ENCODE results near the gene P3H1.
A peak's percentile ranks its signal among the peaks of the same experiment; 100 is the strongest.
"Not testable (repeated sequence)": the region's sequence is repeated elsewhere in the genome, so short reads cannot be mapped to it uniquely, and the experiment has no call there.

The P3H1 gene

GRCh38 chr1:42766741-42767509 is at the start of gene P3H1, which contains the start of gene C1orf50:
TSS of gene P3H1 (minus strand) at chr1:42767028. CDS start at chr1:42766971, 57 bp downstream.
TSS of gene C1orf50 (plus strand) at chr1:42767249. CDS start at chr1:42767312, 63 bp downstream.
- peak; percentile 86 for DNase-seq

DNA sequence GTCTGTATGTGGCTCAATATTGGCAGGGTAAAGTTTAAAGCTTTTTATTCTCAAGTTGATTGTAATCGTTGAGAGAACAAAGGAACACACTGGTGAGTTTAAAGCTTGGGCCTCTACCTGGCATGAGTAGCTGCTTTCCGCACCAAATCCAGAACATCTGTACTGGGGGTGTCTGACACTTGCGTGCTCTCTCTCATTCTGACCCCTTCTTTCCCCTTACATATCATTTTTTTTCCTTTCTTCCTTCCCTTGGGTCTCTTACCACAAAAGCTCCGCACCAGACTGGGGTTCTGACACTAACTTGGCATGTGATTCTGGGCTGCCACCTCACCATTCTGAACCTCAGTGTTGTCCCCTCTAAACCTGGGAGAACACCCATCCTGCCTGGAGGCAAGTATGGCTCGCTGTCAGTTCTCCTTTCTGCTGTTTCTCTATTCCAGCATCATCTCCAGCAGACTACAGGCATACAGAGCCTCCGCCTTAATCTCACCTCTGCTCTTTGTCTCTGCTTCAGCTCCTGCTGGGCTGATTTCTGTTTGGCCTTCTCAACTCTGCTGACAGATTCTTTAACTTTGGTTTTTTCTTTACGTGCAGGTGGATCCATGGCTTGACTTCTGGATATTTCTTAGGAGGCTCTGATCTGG is 49.2 kb upstream of the P3H1 start:
- no peak for DNase-seq

- not testable (repeated sequence) for DNase-seq
Observed at GRCh38 chr1:42814815-42815214, 48.0 kb upstream of the P3H1 start.

GRCh38 chr1:42807056-42807668 is 40.3 kb upstream of the P3H1 start:
- no peak for DNase-seq

DNA sequence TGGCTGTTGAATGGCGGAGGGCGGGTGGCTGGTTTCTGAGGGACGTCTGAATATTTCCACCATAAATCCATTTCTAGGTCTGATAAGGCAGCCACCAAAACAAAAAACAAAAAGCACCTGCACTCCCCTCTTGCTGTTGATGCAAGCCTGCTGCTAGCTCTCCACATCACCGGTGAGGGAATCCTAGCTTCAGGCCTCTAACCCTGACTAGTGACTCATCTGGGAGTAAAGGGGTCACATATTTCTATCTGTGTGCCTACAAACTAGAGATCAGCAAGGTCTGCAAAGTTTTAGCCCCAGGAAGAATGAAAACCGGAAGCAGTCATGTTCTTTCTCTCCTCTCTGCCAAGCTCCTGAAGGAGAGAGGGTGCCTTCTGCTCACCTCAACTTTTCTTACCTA is 39.8 kb upstream of the P3H1 start:
- no peak for DNase-seq

DNA sequence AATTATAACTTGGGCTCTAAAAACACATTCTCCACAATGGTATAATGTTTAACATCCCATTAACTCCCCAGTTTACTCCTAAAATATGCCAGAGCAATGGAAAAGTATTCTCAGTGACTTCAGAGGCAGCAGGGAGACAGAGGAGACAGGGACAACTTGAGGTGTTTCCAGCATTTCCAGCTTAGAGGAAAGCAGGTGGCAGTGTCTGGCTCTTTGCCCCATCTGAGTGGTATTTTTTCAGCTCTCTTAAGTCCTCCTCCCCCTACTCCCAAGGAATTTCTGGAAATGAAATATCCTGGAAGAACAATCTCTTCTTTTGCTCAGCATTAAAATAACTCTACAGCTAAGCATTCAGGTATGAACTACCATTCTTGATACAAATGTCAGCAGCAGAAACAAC is 39.3 kb upstream of the P3H1 start:
- no peak for DNase-seq

DNA sequence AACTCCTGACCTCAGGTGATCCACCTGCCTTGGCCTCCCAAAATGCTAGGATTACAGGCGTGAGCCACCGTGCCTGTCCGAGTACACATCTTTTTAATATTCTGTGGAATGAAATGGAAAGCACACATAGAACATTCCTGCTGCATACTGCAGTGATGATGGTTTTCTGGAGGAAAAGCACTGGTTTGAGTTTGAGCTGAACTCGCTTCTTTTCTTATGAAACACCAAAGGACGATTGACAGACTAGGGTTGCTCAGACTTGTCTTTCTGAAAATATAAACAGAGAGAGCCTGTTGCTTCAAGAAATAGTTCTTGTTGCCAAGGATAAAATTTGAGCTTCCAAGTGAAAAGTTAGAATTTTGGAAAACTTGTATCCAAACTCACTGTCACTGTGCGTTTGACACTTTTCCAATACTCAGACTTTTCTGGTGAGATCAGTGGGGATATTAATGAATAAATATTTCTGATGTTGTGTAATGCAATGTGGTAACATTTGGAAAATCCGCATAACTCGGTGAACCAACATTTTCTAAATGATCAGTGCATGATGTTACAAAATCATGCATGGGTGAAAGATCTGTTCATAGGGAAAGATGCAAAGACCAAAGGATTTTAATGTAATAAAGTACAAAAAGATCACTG is 35.1 kb upstream of the P3H1 start:
- no peak for DNase-seq

GRCh38 chr1:42797979-42798378 is 31.2 kb upstream of the P3H1 start:
- DNase-seq = no peak

GRCh38 chr1:42797414-42797813 is 30.6 kb upstream of the P3H1 start:
- no peak for DNase-seq

GRCh38 chr1:42793824-42794223 is 27.0 kb upstream of the P3H1 start:
- DNase-seq = no peak

DNA sequence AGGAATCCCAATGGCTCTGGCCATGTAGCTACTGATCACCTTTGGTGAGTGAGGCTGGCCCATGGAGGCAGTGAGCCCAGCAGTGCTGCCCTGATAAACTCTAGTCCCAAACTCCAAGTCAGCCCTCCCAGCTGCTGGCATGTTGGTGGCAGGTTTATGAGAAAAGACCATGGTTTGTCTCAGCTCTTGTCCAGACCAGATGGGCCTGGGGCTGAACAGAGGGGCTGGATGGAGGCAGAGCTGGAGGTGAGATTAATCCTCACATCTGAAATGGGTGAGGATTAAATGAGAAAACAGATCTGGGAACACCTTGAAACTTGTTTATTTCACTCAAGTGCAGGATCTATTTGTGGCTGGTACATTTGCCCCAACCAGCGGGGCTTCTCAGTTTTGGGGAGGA is 21.2 kb upstream of the P3H1 start:
- no peak for DNase-seq

GRCh38 chr1:42786097-42786496 is 19.3 kb upstream of the P3H1 start:
- no peak for DNase-seq

GRCh38 chr1:42784946-42785693 is 18.3 kb upstream of the P3H1 start, which contains the start of gene TMEM269:
TSS of gene TMEM269 (plus strand) at chr1:42784991. CDS start at chr1:42789894, 4,903 bp downstream.
- DNase-seq = no peak

GRCh38 chr1:42784547-42784945 is 17.7 kb upstream of the P3H1 start:
- no peak for DNase-seq

DNA sequence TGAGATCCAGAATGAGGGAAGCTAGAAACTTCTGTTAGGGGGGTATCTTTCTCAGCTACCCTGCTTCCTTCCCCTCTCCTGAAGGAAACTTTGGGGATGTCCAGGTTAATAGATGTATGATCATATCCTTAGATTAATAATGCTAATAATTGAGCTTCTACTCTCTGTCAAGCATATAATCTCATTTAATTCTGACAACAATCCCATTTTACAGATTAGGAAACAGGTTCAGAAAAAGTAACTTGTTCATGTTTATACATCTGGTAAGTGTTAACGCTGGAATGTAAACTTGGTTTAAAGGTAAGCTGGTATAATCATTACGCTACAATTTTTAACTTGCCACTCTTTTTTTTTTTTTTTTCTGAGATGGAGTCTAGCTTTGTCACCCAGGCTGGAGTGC is 16.3 kb upstream of the P3H1 start:
- DNase-seq = no peak

GRCh38 chr1:42780176-42780575 is 13.3 kb upstream of the P3H1 start:
- no peak for DNase-seq

DNA sequence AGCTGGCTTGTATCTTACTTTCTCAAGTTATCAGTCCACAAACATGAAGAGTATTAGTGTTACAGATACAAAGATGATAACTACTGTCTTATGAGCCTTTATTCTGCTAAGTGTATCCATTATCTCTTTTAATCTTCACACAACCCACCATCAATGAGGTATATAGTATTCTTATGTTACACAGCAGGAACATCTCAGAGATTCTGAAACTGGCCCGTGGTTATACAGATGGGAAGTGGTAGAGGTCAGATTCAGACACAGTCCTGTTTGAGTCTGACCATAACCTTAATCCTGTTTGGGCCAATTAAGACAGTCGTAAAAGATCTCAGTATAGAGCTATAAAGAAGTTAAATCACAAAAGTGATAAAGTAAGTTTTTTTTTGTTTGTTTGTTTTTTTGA is 12.9 kb upstream of the P3H1 start:
- DNase-seq = no peak

GRCh38 chr1:42777852-42778251 is 11.0 kb upstream of the P3H1 start:
- no peak for DNase-seq

GRCh38 chr1:42776502-42776901 is 9.7 kb upstream of the P3H1 start:
- no peak for DNase-seq

GRCh38 chr1:42774928-42775526 is 8.2 kb upstream of the P3H1 start:
- no peak for DNase-seq

- DNase-seq = no peak
Observed at GRCh38 chr1:42773420-42773819, 6.6 kb upstream of the P3H1 start.

- DNase-seq = no peak
Observed at GRCh38 chr1:42769811-42770210, 3.0 kb upstream of the P3H1 start.

All from cortex of kidney (tissue), 1 donor.